Hepatocyte (in vitro differentiated cells): ENCODE results near the gene GANC. TPM values are rescaled to one million over a fixed set of nuclear protein-coding genes. Genes with fewer than 3 reads are reported as not detected.

Experiments used
- DNase-seq: peaks from one replicate; pipeline ENCODE4 v3.0.0-alpha.2; 2016; ENCODE audit warnings: low spot score
- H2AFZ ChIP-seq: fragments of 200-600 bp; sonication (generic); 2 replicates; pipeline ENCODE4 v1.6.0; 2016; ENCODE audit warnings: antibody characterized with exemption, mild to moderate bottlenecking
- H3K27ac ChIP-seq: fragments of 200-600 bp; sonication (generic); 2 replicates; pipeline ENCODE4 v1.5.1; 2016; ENCODE audit warnings: mild to moderate bottlenecking
- H3K27me3 ChIP-seq: fragments of 200-600 bp; sonication (generic); 2 replicates; pipeline ENCODE4 v1.6.1; 2016
- H3K36me3 ChIP-seq: fragments of 200-600 bp; sonication (generic); replicated peaks from 2 replicates; pipeline ENCODE4 v1.5.1; 2016; ENCODE audit warnings: low read depth; ENCODE audit not compliant: insufficient read depth
- H3K4me1 ChIP-seq: fragments of 200-600 bp; sonication (generic); 2 replicates; pipeline ENCODE4 v1.5.1; 2016; ENCODE audit warnings: mild to moderate bottlenecking, moderate library complexity; ENCODE audit not compliant: insufficient read depth
- H3K4me2 ChIP-seq: fragments of 200-600 bp; sonication (generic); 2 replicates; pipeline ENCODE4 v1.6.0; 2016
- H3K4me3 ChIP-seq: fragments of 200-600 bp; sonication (generic); 2 replicates; pipeline ENCODE4 v1.5.1; 2016; ENCODE audit warnings: mild to moderate bottlenecking
- H3K79me2 ChIP-seq: fragments of 200-600 bp; sonication (generic); 2 replicates; pipeline ENCODE4 v1.6.0; 2017; ENCODE audit warnings: mild to moderate bottlenecking
- H3K9me2 ChIP-seq: fragments of 200-600 bp; sonication (generic); replicated peaks from 2 replicates; pipeline ENCODE4 v1.6.0; 2017; ENCODE audit warnings: mild to moderate bottlenecking; ENCODE audit not compliant: insufficient read depth
- H3K9me3 ChIP-seq: fragments of 200-600 bp; sonication (generic); 2 replicates; pipeline ENCODE4 v1.5.1; 2016; ENCODE audit warnings: low read depth, mild to moderate bottlenecking
- H4K20me1 ChIP-seq: fragments of 200-600 bp; sonication (generic); 2 replicates; pipeline ENCODE4 v1.6.0; 2016; ENCODE audit warnings: mild to moderate bottlenecking; ENCODE audit not compliant: insufficient read depth, poor library complexity, severe bottlenecking
- EZH2 ChIP-seq: fragments of 200-600 bp; sonication (generic); IDR thresholded peaks from 2 replicates; pipeline ENCODE4 v1.6.1; 2016; ENCODE audit warnings: antibody characterized with exemption, mild to moderate bottlenecking, borderline replicate concordance
- EZH2phosphoT487 ChIP-seq: fragments of 200-600 bp; sonication (generic); IDR thresholded peaks from one replicate; pipeline ENCODE4 v1.6.1; 2018; ENCODE audit warnings: antibody characterized with exemption, mild to moderate bottlenecking, low read depth, moderate library complexity; ENCODE audit not compliant: unreplicated experiment, severe bottlenecking
- WGBS: methylation state at CpG from one replicate; pipeline ENCODE4 v1.1.6; 2016; ENCODE audit warnings: low lambda C conversion rate; ENCODE audit errors: missing lambda C conversion rate; 5-methylcytosine and 5-hydroxymethylcytosine counted together
- polyA plus RNA-seq: library from polyadenylated mRNA; unstranded; fragments of >200 nt; fragmentation: Nextera tagmentation; extraction: Ambion mirVana; gene quantifications from 2 replicates; pipeline ENCODE4 v1.2.1, GENCODE V29; 2016
- total RNA-seq: library from RNA; depleted of rRNA; stranded (reverse); fragments of >200 nt; gene quantifications from 2 replicates; pipeline ENCODE4 v1.2.3, GENCODE V29; 2014
- TF ChIP-seq, protein P1 (sequence below): fragments of 200-600 bp; sonication (generic); IDR thresholded peaks from 2 replicates; pipeline ENCODE4 v1.5.1; 2016; ENCODE audit warnings: antibody characterized with exemption, mild to moderate bottlenecking; ENCODE audit not compliant: poor library complexity

Gene GANC
- total and polyA plus RNA-seq, 2 experiments from 2014 or later: 9.1 to 11.2 TPM

- no peak overlapping the region for H3K27ac ChIP-seq
- H4K20me1 ChIP-seq: no peaks in the 10 kb centered on the region
- no peak overlapping the region for H2AFZ ChIP-seq
- DNase-seq: no peak
- H3K79me2 ChIP-seq: peaks cover 27% of the 10 kb centered on the region
- H3K27me3 ChIP-seq: no peaks in the 10 kb centered on the region
- peaks cover 10% of the 10 kb centered on the region for H3K4me1 ChIP-seq
- no peaks in the 10 kb centered on the region for H3K9me2 ChIP-seq
- 100% methylated on average over 2 of the region's 2 CpGs for WGBS
- H3K4me2 ChIP-seq: no peak overlapping the region
- no peaks in the 10 kb centered on the region for H3K36me3 ChIP-seq
- H3K4me3 ChIP-seq: no peak overlapping the region
- no peaks in the 10 kb centered on the region for H3K9me3 ChIP-seq
- TF ChIP-seq EZH2phosphoT487 (no peak), EZH2 (no peak)
- TF ChIP-seq, protein P1, sequence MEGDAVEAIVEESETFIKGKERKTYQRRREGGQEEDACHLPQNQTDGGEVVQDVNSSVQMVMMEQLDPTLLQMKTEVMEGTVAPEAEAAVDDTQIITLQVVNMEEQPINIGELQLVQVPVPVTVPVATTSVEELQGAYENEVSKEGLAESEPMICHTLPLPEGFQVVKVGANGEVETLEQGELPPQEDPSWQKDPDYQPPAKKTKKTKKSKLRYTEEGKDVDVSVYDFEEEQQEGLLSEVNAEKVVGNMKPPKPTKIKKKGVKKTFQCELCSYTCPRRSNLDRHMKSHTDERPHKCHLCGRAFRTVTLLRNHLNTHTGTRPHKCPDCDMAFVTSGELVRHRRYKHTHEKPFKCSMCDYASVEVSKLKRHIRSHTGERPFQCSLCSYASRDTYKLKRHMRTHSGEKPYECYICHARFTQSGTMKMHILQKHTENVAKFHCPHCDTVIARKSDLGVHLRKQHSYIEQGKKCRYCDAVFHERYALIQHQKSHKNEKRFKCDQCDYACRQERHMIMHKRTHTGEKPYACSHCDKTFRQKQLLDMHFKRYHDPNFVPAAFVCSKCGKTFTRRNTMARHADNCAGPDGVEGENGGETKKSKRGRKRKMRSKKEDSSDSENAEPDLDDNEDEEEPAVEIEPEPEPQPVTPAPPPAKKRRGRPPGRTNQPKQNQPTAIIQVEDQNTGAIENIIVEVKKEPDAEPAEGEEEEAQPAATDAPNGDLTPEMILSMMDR: no peak
These were observed 3.8 kb downstream of the GANC start for GRCh38 chr15:42276762-42277161.

DNA sequence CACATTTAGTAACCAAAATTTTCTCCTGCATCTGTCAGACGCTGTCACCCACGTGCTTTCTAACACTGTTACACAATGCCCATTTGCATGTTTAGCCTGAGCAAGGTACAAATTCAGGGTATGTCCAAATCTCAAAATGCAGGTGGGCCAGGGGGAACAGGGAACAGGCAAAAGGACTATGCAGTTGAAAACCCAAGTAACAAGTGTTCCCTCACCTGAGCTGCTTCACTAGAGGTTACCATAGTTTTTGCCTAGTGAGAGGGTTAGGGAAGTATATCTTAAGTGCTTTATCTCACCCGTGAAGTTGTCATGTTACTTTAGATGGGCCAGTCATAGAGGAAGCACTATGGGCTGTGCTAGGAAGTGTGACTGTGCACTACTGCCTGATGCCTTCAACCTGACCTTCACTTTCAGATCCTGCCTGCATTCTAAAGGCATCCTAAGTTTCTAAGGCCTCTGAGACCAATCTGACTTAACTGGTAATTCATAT, 6.3 kb downstream of the GANC start:
- Histone ChIP-seq H3K4me2 (no peak overlapping the region), H3K4me1 (peaks cover 10% of the 10 kb centered on the region), H3K9me3 (no peaks in the 10 kb centered on the region), H3K27ac (no peak overlapping the region), H4K20me1 (no peaks in the 10 kb centered on the region), H3K36me3 (no peaks in the 10 kb centered on the region), H3K79me2 (peaks cover 18% of the 10 kb centered on the region), H3K9me2 (no peaks in the 10 kb centered on the region), H2AFZ (no peak overlapping the region), H3K4me3 (no peak overlapping the region), H3K27me3 (no peaks in the 10 kb centered on the region)
- DNase-seq: no peak
- TF ChIP-seq EZH2 (no peak), EZH2phosphoT487 (no peak)
- TF ChIP-seq, protein P1: no peak
- 59% methylated on average over 3 of the region's 3 CpGs for WGBS

- H3K36me3 ChIP-seq: no peaks in the 10 kb centered on the region
- H3K27me3 ChIP-seq: no peaks in the 10 kb centered on the region
- H3K79me2 ChIP-seq: no peaks in the 10 kb centered on the region
These were observed 9.3 kb downstream of the GANC start for GRCh38 chr15:42282344-42282743.

More at GRCh38 chr15:42282344-42282743, 9.3 kb downstream of the GANC start:
- peaks cover 4% of the 10 kb centered on the region for H3K4me1 ChIP-seq
- H3K4me3 ChIP-seq: no peak overlapping the region
- H3K9me2 ChIP-seq: no peaks in the 10 kb centered on the region
- H3K9me3 ChIP-seq: no peaks in the 10 kb centered on the region
- no peak overlapping the region for H3K27ac ChIP-seq
- TF ChIP-seq EZH2 (no peak), EZH2phosphoT487 (no peak)
- TF ChIP-seq, protein P1: no peak
- no peaks in the 10 kb centered on the region for H4K20me1 ChIP-seq
- H3K4me2 ChIP-seq: no peak overlapping the region
- DNase-seq: no peak
- no peak overlapping the region for H2AFZ ChIP-seq
